ENCODE data around the gene FNDC3A. TPM values are rescaled to one million over a fixed set of nuclear protein-coding genes. Genes with fewer than 3 reads are reported as not detected.

Gene FNDC3A
- total RNA-seq, 2 donors from 2014 or later: 35.3 to 39.0 TPM

Other genes with a start within 250 kb of the FNDC3A start
- gene MLNR, start 244.4 kb downstream of the FNDC3A start, total RNA-seq: not detected

Data from natural killer cell treated with Interleukin-12 subunit alpha and Interleukin-12 subunit beta and Interleukin-15 and Interleukin-18, amount 100 ng/mL, for 72 hours (primary cell).